ENCODE measurements around the gene GCAT. TPM values are rescaled to one million over a fixed set of nuclear protein-coding genes. Genes with fewer than 3 reads are reported as not detected.

Gene GCAT
- total and polyA plus RNA-seq, 2 of the 13 experiments (the other 11 are each of a cell fraction or from before 2014, with no cell fraction given), result 28.0 to 50.3 TPM

DNA sequence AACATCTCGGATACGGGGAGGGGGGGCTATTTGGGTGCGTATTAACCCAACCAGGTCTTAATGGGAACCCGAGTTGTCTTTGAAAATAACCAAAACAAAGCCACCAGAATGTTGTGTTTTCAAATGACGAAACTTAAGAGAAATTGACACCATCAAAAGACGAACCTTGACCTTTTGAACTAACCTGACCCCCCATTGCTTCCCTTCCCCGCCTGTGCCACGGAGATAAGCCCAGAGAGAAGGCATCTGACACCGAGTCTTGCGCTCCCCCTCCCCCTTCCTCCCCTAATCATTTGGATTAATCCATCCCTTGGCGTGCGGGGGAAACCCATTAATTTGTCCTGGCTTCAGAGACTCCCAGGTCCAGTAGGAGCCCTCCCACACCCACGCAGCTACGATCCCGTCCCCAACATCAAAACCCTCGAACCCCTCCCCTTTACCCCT, 4.5 kb upstream of the GCAT start (continued):
- TF ChIP-seq SIN3A (IDR thresholded peaks at IDR 0.05; ENCODE audit: borderline replicate concordance, low read depth, low read length), result peak; percentile 68; the same call in 1 of the 2 replicates
- no peak for TF ChIP-seq ZC3H4 (CRISPR knock-in tag; IDR thresholded peaks at IDR 0.05; ENCODE audit: borderline replicate concordance)
- no peak for TF ChIP-seq RAD51 (IDR thresholded peaks at IDR 0.05; ENCODE audit: borderline replicate concordance)
- TF ChIP-seq HDAC6 (IDR thresholded peaks at IDR 0.05; ENCODE audit: low read depth, low read length), result no peak
- no peak for TF ChIP-seq SRF (IDR thresholded peaks at IDR 0.05; ENCODE audit: low read depth, low read length)
- TF ChIP-seq ZNF317 (CRISPR knock-in tag; IDR thresholded peaks at IDR 0.05), result no peak
- TF ChIP-seq DR1 (CRISPR knock-in tag; IDR thresholded peaks at IDR 0.05), result no peak
- no peak for TF ChIP-seq YEATS2 (CRISPR knock-in tag; IDR thresholded peaks at IDR 0.05; ENCODE audit: borderline replicate concordance)
- no peak for TF ChIP-seq RBAK (CRISPR knock-in tag; IDR thresholded peaks at IDR 0.05)
- peak in 1 of 2 experiments; percentile 48; a peak in 2 of 4 replicates for TF ChIP-seq EP300 (IDR thresholded peaks at IDR 0.05; ENCODE audit: low read depth in 2 of 2, low read length in 2 of 2)
- peak; percentile 45; the same call in 1 of the 2 replicates for TF ChIP-seq EP300 (CRISPR knock-in tag; IDR thresholded peaks at IDR 0.05; ENCODE audit: borderline replicate concordance)
- TF ChIP-seq ZNF460 (CRISPR knock-in tag; IDR thresholded peaks at IDR 0.05; ENCODE audit: borderline replicate concordance), result no peak
- TF ChIP-seq ZNF567 (CRISPR knock-in tag; IDR thresholded peaks at IDR 0.05; ENCODE audit: borderline replicate concordance), result no peak
- TF ChIP-seq CREM (IDR thresholded peaks at IDR 0.05), result peak; percentile 76
- no peak for TF ChIP-seq CREM (CRISPR knock-in tag; IDR thresholded peaks at IDR 0.05)
- TF ChIP-seq JDP2 (CRISPR knock-in tag; IDR thresholded peaks at IDR 0.05; ENCODE audit: borderline replicate concordance), result no peak
- no peak for TF ChIP-seq GABPA (IDR thresholded peaks at IDR 0.05; ENCODE audit: low read depth, low read length)
- no peak for TF ChIP-seq GABPA (CRISPR knock-in tag; IDR thresholded peaks at IDR 0.05; ENCODE audit: low read depth)
- no peak for TF ChIP-seq ZNF335 (CRISPR knock-in tag; IDR thresholded peaks at IDR 0.05)
- peak; percentile 70; the same call in 1 of the 2 replicates for TF ChIP-seq RXRB (CRISPR knock-in tag; IDR thresholded peaks at IDR 0.05; ENCODE audit: borderline replicate concordance)
- TF ChIP-seq, protein P1, sequence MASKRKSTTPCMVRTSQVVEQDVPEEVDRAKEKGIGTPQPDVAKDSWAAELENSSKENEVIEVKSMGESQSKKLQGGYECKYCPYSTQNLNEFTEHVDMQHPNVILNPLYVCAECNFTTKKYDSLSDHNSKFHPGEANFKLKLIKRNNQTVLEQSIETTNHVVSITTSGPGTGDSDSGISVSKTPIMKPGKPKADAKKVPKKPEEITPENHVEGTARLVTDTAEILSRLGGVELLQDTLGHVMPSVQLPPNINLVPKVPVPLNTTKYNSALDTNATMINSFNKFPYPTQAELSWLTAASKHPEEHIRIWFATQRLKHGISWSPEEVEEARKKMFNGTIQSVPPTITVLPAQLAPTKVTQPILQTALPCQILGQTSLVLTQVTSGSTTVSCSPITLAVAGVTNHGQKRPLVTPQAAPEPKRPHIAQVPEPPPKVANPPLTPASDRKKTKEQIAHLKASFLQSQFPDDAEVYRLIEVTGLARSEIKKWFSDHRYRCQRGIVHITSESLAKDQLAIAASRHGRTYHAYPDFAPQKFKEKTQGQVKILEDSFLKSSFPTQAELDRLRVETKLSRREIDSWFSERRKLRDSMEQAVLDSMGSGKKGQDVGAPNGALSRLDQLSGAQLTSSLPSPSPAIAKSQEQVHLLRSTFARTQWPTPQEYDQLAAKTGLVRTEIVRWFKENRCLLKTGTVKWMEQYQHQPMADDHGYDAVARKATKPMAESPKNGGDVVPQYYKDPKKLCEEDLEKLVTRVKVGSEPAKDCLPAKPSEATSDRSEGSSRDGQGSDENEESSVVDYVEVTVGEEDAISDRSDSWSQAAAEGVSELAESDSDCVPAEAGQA (IDR thresholded peaks at IDR 0.05; ENCODE audit: low read depth), result no peak
- TF ChIP-seq, protein P1 (CRISPR knock-in tag; IDR thresholded peaks at IDR 0.05; ENCODE audit: borderline replicate concordance), result no peak
- no peak for TF ChIP-seq ZNF761 (CRISPR knock-in tag; conservative IDR thresholded peaks at IDR 0.05)
- no peak for TF ChIP-seq ZFP41 (CRISPR knock-in tag; IDR thresholded peaks at IDR 0.05; ENCODE audit: borderline replicate concordance)
- TF ChIP-seq SAFB2 (CRISPR knock-in tag; IDR thresholded peaks at IDR 0.05; ENCODE audit: borderline replicate concordance, low read depth), result no peak
- TF ChIP-seq GATAD1 (CRISPR knock-in tag; IDR thresholded peaks at IDR 0.05), result no peak; the same call in 1 of the 2 replicates
- no peak for TF ChIP-seq GZF1 (CRISPR knock-in tag; IDR thresholded peaks at IDR 0.05)
- TF ChIP-seq ZNF234 (CRISPR knock-in tag; conservative IDR thresholded peaks at IDR 0.05), result no peak
